GM18520 (cell line): ENCODE data around the gene KDM2A.

ENCODE experiments used
- ATAC-seq: cut with Tn5 transposase; IDR thresholded peaks from one replicate; pipeline ENCODE4 v1.9.1; 2021; ENCODE audit not compliant: unreplicated experiment

KDM2A gene

DNA sequence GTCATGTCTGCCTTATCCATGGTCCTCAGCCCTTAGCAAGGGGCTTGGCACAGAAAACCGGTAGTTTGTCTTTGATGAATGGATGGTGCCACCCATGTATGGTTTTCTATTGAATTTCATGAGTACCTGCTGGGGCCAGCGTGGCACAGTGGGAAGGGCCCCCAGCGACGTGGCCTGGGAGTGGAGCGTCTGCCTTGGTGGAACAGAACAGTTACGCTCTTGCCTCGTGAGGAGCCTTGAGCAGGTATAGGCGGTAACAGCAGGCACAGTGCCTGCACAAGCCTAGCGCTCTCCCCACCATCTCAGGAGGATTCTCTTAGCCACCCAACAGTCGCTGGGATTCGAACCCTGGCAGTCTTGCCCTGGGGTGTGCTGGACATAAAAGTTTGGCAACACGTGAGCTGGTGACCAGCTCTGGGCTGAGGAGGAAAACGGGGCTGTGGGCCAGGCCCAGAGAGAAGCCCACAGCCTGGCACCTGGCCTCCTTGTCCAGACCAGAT lies 181.2 kb downstream of the KDM2A start:
- no peak for ATAC-seq

DNA sequence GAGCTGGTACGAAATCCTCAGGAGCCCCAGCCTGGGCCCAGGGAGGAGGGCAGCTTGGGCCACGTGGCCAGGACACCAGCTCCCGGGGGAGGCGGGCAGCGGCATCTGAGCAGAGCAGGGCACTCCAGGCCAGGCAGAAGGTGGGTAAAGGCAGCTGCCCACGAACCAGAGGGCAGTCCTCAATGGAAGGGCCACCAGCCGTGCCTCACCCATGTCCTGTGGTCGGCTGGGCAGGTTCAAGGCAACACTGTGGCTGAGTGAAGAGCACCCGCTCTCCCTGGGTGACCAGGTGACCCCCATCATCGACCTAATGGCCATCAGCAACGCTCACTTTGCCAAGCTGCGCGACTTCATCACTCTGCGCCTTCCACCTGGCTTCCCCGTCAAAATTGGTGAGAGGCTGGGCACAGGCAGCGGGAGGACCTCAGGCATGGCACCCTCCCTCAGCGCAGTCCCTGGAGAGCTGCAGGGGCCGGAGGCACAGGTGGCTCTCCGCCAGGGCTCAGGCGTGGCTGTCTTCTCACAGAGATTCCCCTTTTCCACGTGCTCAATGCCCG lies 181.8 kb downstream of the KDM2A start:
- ATAC-seq = no peak

DNA sequence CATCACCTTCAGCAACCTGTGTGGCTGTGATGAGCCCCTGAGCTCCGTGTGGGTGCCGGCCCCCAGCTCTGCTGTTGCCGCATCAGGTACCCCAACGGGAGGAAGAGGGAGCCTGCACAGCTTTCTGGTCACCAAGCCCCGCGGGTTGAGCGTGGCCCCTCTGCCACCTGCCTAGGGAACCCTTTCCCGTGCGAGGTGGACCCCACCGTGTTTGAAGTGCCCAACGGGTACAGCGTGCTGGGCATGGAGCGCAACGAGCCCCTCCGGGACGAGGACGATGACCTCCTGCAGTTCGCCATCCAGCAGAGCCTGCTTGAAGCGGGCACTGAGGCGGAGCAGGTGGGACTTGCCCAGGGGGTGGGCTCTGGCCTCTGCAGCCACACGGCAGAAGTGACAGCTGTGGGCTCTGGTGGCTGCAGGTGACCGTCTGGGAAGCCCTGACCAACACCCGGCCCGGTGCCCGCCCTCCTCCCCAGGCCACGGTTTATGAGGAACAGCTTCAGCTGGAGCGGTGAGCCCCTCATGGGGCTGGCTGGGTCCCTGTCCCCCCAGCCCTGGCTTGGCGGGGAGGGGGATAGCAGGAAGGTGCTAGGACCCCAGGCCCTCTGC lies 182.4 kb downstream of the KDM2A start:
- ATAC-seq = no peak

DNA sequence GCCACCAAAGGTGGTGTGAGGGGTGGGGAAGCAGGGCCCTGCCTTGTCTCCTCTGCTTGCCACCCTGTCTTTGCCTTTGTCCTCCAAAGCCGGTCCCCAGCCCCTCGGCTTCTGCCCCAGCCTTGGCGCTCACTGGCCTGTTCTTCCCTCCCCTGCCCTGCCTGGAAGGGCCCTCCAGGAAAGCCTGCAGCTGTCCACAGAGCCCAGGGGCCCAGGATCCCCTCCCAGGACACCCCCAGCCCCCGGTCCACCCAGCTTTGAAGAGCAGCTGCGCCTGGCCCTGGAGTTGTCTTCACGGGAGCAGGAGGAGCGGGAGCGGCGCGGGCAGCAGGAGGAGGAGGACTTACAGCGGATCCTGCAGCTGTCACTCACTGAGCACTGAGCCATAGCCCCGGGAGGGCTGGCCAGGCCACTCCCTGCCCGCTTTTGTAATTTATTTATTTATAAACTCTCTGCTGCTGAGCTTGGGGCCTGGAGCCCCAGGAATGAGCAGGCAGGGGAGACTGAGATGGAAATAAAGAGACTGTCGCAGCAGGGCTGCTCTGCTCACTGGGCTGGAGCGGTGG lies 183.0 kb downstream of the KDM2A start:
- ATAC-seq = no peak

DNA sequence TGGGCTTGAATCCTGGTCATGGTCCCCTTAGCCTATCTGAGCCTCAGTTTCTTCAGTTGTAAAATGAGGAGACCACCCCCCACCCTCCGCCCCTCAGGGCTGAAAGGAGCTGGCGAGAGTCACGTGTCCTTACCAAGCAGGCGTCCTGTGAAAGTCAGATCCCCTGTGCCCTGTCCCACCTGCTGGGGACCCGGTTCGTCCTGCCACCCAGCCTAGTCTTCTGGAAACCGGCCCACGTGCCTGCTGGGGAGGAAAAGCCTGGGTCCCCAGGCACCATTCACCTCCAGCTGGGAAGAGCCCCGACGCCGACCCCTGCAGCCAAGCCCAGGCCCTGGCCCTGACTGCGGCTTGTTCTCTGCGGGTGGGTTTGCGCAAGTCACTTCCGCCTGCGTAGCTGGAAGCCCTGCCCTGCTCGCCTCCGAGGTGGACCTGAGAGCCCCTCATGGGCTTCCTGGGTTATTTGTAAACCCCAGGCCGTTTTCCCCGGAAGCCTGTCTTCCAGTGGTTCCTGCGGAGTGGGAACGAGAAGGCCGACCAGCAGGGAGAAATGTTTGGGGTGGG lies 183.6 kb downstream of the KDM2A start:
- no peak for ATAC-seq

DNA sequence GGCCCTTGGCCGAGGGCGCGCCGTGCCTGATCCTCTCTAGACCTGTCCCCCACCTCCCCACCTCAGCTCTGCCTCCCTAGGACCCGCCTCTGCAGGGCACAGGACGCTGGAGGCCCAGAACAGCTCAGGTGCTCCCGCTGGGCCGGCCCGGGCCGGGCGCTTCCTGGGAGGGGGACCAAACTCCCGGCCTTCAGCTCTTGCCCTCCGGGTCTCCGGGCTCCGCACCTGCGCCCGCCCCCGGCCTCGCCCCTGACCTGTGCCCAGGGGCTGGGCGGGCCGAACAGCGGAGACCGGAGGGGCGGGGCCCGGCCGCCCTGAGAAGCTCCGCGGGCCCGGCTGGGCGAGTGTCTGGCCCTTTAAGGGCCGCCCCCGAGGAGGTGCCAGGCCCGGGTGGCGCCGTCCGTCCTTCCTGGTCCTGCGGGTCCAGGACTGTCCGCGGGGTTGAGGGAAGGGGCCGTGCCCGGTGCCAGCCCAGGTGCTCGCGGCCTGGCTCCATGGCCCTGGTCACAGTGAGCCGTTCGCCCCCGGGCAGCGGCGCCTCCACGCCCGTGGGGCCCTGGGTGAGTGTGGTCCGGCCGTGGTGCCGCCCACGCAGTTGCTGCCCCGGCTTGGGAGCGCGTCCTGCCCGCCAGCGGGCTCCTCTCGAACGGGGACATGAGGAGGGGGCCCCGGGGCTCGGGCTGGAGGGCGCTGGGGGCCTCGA lies 184.2 kb downstream of the KDM2A start, which contains the start of gene SSH3:
Gene SSH3 (plus strand): TSS at position 399 of the 703 bp plus-strand sequence. CDS start 96 bp downstream, at position 495.
- no peak for ATAC-seq

DNA sequence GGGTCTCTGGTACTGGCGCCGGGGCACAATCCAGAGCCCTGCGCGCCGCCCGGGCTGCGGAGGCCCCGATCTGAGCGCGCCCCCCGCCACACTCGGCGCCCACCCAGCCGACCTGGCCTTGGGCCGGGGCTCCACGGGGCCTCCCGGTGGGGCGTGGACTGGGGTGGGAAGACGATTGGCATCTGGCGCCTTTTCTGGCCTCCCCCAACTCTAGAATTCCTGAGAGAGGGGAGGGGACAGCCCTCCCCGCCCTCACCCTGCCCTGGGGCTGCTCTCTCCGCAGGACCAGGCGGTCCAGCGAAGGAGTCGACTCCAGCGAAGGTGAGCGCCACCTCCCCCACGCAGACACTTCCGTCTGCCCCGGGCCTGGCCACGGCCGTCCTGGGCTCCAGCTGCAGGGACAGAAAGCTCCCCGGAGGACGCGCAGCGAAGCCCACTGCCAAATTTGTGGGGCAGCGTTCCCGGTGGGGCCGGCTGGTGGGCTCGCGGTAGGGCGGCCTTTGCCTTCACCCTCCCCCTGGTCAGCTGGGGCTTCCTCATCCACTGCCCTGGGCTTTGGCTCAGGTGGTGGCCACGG lies 184.9 kb downstream of the KDM2A start:
- ATAC-seq = no peak

DNA sequence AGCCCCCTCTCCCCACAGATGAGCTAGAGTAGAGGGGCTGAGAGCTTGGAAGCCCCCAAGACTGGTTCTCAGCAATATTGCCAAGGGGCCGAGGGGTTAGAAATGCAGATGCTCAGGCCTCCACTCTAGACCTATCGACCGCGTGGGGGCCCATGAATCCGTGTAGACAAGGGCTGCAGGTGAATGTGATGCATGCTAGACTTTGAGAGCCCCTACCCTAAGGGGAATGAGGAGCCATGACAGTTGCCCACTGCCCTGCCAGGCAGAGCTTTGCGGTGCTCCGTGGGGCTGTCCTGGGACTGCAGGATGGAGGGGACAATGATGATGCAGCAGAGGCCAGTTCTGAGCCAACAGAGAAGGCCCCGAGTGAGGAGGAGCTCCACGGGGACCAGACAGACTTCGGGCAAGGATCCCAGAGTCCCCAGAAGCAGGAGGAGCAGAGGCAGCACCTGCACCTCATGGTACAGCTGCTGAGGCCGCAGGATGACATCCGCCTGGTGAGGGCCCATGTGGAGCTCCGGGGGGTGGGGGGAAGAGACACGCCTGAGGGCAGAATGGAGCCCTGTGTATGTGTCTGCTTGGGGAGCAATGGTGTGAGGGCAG lies 185.5 kb downstream of the KDM2A start:
- no peak for ATAC-seq

DNA sequence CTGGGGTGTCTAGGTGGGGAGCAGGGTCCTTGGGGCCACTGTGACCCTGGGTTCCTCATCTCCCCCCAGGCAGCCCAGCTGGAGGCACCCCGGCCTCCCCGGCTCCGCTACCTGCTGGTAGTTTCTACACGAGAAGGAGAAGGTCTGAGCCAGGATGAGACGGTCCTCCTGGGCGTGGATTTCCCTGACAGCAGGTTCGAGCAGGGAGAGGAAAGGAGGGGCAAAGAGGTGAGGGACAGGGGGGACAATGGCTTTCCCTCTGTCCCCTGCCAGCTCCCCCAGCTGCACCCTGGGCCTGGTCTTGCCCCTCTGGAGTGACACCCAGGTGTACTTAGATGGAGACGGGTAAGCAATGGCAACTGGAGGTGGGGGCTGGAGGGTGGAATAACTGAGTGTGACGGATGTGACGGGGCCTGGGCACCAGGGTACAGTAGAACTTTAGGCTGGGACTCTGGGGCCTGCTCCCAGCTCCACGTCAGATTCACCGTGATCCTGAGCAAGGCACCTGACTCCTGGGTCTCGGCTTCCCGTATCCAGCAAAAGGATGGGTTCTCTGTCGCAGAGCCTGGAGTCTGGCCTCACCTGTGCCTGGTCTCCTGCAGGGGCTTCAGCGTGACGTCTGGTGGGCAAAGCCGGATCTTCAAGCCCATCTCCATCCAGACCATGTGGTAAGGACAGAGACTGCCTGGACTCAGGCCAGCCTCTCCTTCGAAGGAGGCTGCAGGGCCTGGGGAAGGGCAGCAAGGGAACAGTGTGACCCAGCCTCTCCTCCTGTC lies 187.9 kb downstream of the KDM2A start:
- no peak for ATAC-seq

DNA sequence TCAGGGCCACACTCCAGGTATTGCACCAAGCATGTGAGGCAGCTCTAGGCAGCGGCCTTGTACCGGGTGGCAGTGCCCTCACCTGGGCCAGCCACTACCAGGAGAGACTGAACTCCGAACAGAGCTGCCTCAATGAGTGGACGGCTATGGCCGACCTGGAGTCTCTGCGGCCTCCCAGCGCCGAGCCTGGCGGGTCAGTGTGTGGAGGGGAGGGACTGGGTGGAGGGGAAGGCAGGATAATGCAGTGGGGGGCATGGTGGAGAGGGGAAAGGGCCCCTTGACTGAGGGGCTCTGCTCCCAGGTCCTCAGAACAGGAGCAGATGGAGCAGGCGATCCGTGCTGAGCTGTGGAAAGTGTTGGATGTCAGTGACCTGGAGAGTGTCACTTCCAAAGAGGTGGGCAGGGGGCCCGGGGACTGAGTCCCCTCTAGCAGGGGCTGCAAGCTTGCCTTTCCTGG lies 188.5 kb downstream of the KDM2A start:
- ATAC-seq = no peak
